CD14-positive monocyte (primary cell): ENCODE data around the gene BNIPL. TPM values are rescaled to one million over a fixed set of nuclear protein-coding genes. Genes with fewer than 3 reads are reported as not detected.

Source experiments
- DNase-seq, 3 donors: peaks; one replicate each; pipeline ENCODE4 v3.0.0-alpha.2; 2011 to 2022
- H2AFZ ChIP-seq: 2 replicates; pipeline ENCODE4 v1.6.0; 2012; ENCODE audit warnings: mild to moderate bottlenecking, low read depth, low read length, inconsistent platforms; ENCODE audit not compliant: insufficient read depth, poor library complexity, severe bottlenecking
- H3K27ac ChIP-seq, 2 donors: 1 replicate in 1 of 2; 2 replicates in 1 of 2; pipeline ENCODE4 v1.5.1; 2012 to 2013; ENCODE audit warnings: low read length in 2 of 2, control low read depth in 1 of 2, inconsistent platforms in 1 of 2, low read depth in 1 of 2, mild to moderate bottlenecking in 1 of 2
- H3K27me3 ChIP-seq, 2 donors: one replicate each; pipeline versions ENCODE4 v1.6.0 to v1.6.1; 2011 to 2013; ENCODE audit warnings: low read length in 2 of 2; ENCODE audit not compliant: control insufficient read depth in 2 of 2, insufficient read depth in 2 of 2
- H3K36me3 ChIP-seq, 2 donors: replicated peaks in 1 of 2; 1 replicate in 1 of 2; 2 replicates in 1 of 2; pipeline versions ENCODE4 v1.5.1 to v1.6.1; 2012 to 2013; ENCODE audit warnings: low read length in 2 of 2, control low read depth in 1 of 2, inconsistent platforms in 1 of 2, mild to moderate bottlenecking in 1 of 2; ENCODE audit not compliant: insufficient read depth in 2 of 2, control insufficient read depth in 1 of 2
- H3K4me1 ChIP-seq, 2 donors: 1 replicate in 1 of 2; 2 replicates in 1 of 2; pipeline versions ENCODE4 v1.5.1 to v1.6.1; 2012 to 2013; ENCODE audit warnings: low read length in 2 of 2, control low read depth in 1 of 2, inconsistent platforms in 1 of 2, mild to moderate bottlenecking in 1 of 2, moderate library complexity in 1 of 2; ENCODE audit not compliant: insufficient read depth in 2 of 2, control insufficient read depth in 1 of 2
- H3K4me2 ChIP-seq: replicated peaks from 2 replicates; pipeline ENCODE3; 2012; ENCODE audit warnings: low read length, moderate library complexity, mild to moderate bottlenecking; ENCODE audit not compliant: poor library complexity, severe bottlenecking; ENCODE audit errors: extremely low read depth
- H3K4me3 ChIP-seq, 3 experiments: fragments of 200-600 bp in 1 of 3; sonication (generic) in 1 of 3; replicated peaks in 1 of 3; 1 replicate in 2 of 3; 2 replicates in 1 of 3; pipeline ENCODE4 v1.5.1; 2011 to 2013; ENCODE audit warnings: low read length in 3 of 3, mild to moderate bottlenecking in 3 of 3, control low read depth in 2 of 3, low read depth in 2 of 3, inconsistent platforms in 1 of 3, moderate library complexity in 1 of 3
- H3K79me2 ChIP-seq: 2 replicates; pipeline ENCODE4 v1.6.0; 2012; ENCODE audit warnings: mild to moderate bottlenecking, control low read depth, inconsistent platforms, low read length, moderate library complexity; ENCODE audit not compliant: insufficient read depth
- H3K9ac ChIP-seq: 2 replicates; pipeline ENCODE4 v1.6.0; 2017; ENCODE audit warnings: low read length, mild to moderate bottlenecking; ENCODE audit not compliant: insufficient read depth, poor library complexity, severe bottlenecking
- H3K9me3 ChIP-seq, 2 donors: replicated peaks in 1 of 2; 1 replicate in 1 of 2; 2 replicates in 1 of 2; pipeline versions ENCODE4 v1.5.1 to v1.6.1; 2012 to 2013; ENCODE audit warnings: low read length in 2 of 2, control low read depth in 1 of 2; ENCODE audit not compliant: control insufficient read depth in 1 of 2, insufficient read depth in 1 of 2
- H4K20me1 ChIP-seq: 2 replicates; pipeline ENCODE4 v1.6.0; 2012; ENCODE audit warnings: mild to moderate bottlenecking, low read length, control low read depth, moderate library complexity; ENCODE audit not compliant: insufficient read depth
- H3K27ac Mint-ChIP-seq, 7 donors: one replicate each; pipeline ENCODE4 v1.8.0; 2020; ENCODE audit warnings: mild to moderate bottlenecking in 7 of 7, mixed read lengths in 7 of 7, moderate library complexity in 6 of 7, inconsistent platforms in 2 of 7
- H3K27me3 Mint-ChIP-seq, 3 donors: one replicate each; pipeline ENCODE4 v1.8.0; 2021 to 2022; ENCODE audit warnings: low read depth in 3 of 3, mild to moderate bottlenecking in 3 of 3, mixed read lengths in 3 of 3, moderate library complexity in 3 of 3, inconsistent platforms in 1 of 3
- H3K36me3 Mint-ChIP-seq, 2 donors: one replicate each; pipeline ENCODE4 v1.8.0; 2020; ENCODE audit warnings: mixed read lengths in 2 of 2, inconsistent platforms in 1 of 2, mild to moderate bottlenecking in 1 of 2
- H3K4me1 Mint-ChIP-seq: one replicate; pipeline ENCODE4 v1.8.0; 2020; ENCODE audit warnings: mild to moderate bottlenecking, mixed read lengths
- H3K4me3 Mint-ChIP-seq, 2 donors: one replicate each; pipeline ENCODE4 v1.8.0; 2020; ENCODE audit warnings: mild to moderate bottlenecking in 2 of 2, mixed read lengths in 2 of 2, moderate library complexity in 1 of 2
- H3K9me3 Mint-ChIP-seq, 7 donors: one replicate each; pipeline ENCODE4 v1.8.0; 2020 to 2022; ENCODE audit warnings: mixed read lengths in 7 of 7, mild to moderate bottlenecking in 6 of 7, moderate library complexity in 6 of 7, inconsistent platforms in 2 of 7
- WGBS: methylation state at CpG from one replicate; pipeline ENCODE4 v1.1.5; 2013; ENCODE audit warnings: missing lambda C conversion rate; ENCODE audit not compliant: insufficient coverage; 5-methylcytosine and 5-hydroxymethylcytosine counted together
- intact Hi-C, 2 donors: fragments of 100-400 bp; cut with micrococcal nuclease; formaldehyde crosslinking; loops; one replicate each; pipeline versions ENCODE4 v1.15.0 to v1.15.1; 2023
- polyA plus RNA-seq, 3 donors: library from polyadenylated mRNA; depleted of rRNA in 1 of 3; unstranded in 2 of 3; stranded (reverse) in 1 of 3; fragments of 300-500 nt in 2 of 3; fragments of >200 nt in 1 of 3; fragmentation: Illumina TruSeq in 2 of 3; gene quantifications; 1 replicate in 2 of 3; 2 replicates in 1 of 3; pipeline ENCODE4 v1.2.3, GENCODE V29; 2012 to 2021
- small RNA-seq: library from RNA; depleted of rRNA; stranded (forward); fragments of <200 nt; gene quantifications from one replicate; pipeline ENCODE3, GENCODE V24; 2012; ENCODE audit warnings: low read depth; ENCODE audit not compliant: insufficient read length
- TF ChIP-seq, protein P1 (sequence below): fragments of 200-600 bp; IDR thresholded peaks from one replicate; pipeline ENCODE4 v1.8.0; 2022; ENCODE audit warnings: antibody characterized with exemption, mild to moderate bottlenecking

The BNIPL gene
- polyA plus RNA-seq, 3 donors = 0.77 TPM; not detected in 2

DNA sequence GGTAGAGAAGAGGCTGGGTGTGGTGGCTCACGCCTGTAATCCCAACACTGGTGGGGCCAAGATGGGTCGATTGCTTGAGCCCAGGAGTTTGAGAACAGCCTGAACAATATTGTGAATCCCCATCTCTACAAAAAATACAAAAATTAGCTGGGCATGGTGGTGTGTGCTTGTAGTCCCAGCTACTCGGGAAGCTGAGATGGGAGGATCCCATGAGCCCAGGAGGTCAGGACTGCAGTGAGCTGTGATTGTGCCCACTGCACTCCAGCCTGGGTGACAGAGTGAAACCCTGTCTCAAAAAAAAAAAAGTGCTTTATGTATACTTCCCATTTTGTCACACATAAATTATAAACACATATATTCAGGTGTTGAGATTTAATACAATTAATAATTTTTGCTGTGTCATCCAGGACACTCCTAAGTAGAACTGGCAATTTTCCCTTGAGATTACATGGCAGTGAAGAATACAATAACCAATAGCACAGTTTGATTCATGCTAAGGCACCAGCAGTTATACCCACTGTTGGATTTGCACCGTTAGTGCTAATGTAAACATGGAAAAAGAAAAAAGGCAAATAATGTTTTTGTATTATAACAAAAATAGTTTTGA lies 49.7 kb downstream of the BNIPL start:
- Mint-ChIP-seq H3K36me3 (peaks cover 9 to 18% of the 10 kb centered on the region in 2 donors), H3K9me3 (peaks cover 0 to 6% (median 0%) of the 10 kb centered on the region in 7 donors), H3K27ac (no peak overlapping the region), H3K4me3 (no peak overlapping the region), H3K27me3 (no peaks in the 10 kb centered on the region), H3K4me1 (peaks cover 9% of the 10 kb centered on the region)
- H2AFZ ChIP-seq = no peak overlapping the region
- no peaks in the 10 kb centered on the region for H3K9me3 ChIP-seq
- H3K4me3 ChIP-seq = no peak overlapping the region
- no peak overlapping the region for H3K4me2 ChIP-seq
- WGBS = no CpG with 5 or more reads among the region's 4 CpGs
- no peaks in the 10 kb centered on the region for H3K36me3 ChIP-seq
- no peak overlapping the region for H3K9ac ChIP-seq
- no peaks in the 10 kb centered on the region for H3K79me2 ChIP-seq
- no peak for DNase-seq
- TF ChIP-seq, protein P1, sequence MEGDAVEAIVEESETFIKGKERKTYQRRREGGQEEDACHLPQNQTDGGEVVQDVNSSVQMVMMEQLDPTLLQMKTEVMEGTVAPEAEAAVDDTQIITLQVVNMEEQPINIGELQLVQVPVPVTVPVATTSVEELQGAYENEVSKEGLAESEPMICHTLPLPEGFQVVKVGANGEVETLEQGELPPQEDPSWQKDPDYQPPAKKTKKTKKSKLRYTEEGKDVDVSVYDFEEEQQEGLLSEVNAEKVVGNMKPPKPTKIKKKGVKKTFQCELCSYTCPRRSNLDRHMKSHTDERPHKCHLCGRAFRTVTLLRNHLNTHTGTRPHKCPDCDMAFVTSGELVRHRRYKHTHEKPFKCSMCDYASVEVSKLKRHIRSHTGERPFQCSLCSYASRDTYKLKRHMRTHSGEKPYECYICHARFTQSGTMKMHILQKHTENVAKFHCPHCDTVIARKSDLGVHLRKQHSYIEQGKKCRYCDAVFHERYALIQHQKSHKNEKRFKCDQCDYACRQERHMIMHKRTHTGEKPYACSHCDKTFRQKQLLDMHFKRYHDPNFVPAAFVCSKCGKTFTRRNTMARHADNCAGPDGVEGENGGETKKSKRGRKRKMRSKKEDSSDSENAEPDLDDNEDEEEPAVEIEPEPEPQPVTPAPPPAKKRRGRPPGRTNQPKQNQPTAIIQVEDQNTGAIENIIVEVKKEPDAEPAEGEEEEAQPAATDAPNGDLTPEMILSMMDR = no peak
- no peaks in the 10 kb centered on the region for H3K27me3 ChIP-seq
- intact Hi-C loops = no loop called here
- H4K20me1 ChIP-seq = no peaks in the 10 kb centered on the region
- H3K4me1 ChIP-seq = peaks cover 9 to 11% of the 10 kb centered on the region in 2 donors
- H3K27ac ChIP-seq = no peak overlapping the region

Small RNA genes within 50 kb of the gene (small RNA-seq; reads per million reads assigned to genes)
- not detected for gene RNU6-884P

Other genes with a start within 250 kb of the BNIPL start
- gene CTSK, start 228.3 kb upstream of the BNIPL start, polyA plus RNA-seq = 10 to 100 TPM in 1 of 3 donors, 1 to 10 TPM in 2; 2.1 to 17.8 (median 2.4) TPM
- gene ARNT, start 160.0 kb upstream of the BNIPL start, polyA plus RNA-seq = 10 to 100 TPM; 25.8 to 38.8 (median 38.6) TPM
- not detected for gene CTXND2, start 149.4 kb upstream of the BNIPL start, polyA plus RNA-seq
- gene SETDB1, start 110.2 kb upstream of the BNIPL start, polyA plus RNA-seq = 10 to 100 TPM; 13.9 to 69.4 (median 15.5) TPM
- 100 to 1,000 TPM; 152 to 224 (median 200) TPM for gene CERS2, start 61.8 kb upstream of the BNIPL start, polyA plus RNA-seq
- 1 to 10 TPM in 2 of 3 donors, under 1 TPM in 1; 0.28 to 1.7 (median 1.4) TPM for gene ANXA9, start 54.3 kb upstream of the BNIPL start, polyA plus RNA-seq
- gene MINDY1, start 29.7 kb upstream of the BNIPL start, polyA plus RNA-seq = 10 to 100 TPM; 11.5 to 25.0 (median 13.2) TPM
- 10 to 100 TPM in 2 of 3 donors, 1 to 10 TPM in 1; 8.4 to 22.8 (median 22.6) TPM for gene PRUNE1, start 28.1 kb upstream of the BNIPL start, polyA plus RNA-seq
- 1 to 10 TPM in 1 of 3 donors, under 1 TPM in 2; 0.60 to 1.5 (median 0.62) TPM for gene C1orf56, start 11.2 kb downstream of the BNIPL start, polyA plus RNA-seq
- gene CDC42SE1, start 23.0 kb downstream of the BNIPL start, polyA plus RNA-seq = 100 to 1,000 TPM in 1 of 3 donors, 10 to 100 TPM in 2; 62.1 to 302 (median 75.7) TPM
- under 1 TPM; 0.38 to 0.93 (median 0.40) TPM for gene MLLT11, start 23.8 kb downstream of the BNIPL start, polyA plus RNA-seq
- gene GABPB2, start 34.2 kb downstream of the BNIPL start, polyA plus RNA-seq = 10 to 100 TPM in 1 of 3 donors, 1 to 10 TPM in 2; 2.2 to 14.0 (median 2.2) TPM
- gene SEMA6C, start 110.0 kb downstream of the BNIPL start, polyA plus RNA-seq = 1 to 10 TPM in 1 of 3 donors, under 1 TPM in 2; 0.39 to 1.4 (median 0.97) TPM
- 100 to 1,000 TPM in 2 of 3 donors, 10 to 100 TPM in 1; 50.3 to 104 (median 103) TPM for gene TNFAIP8L2, start 120.1 kb downstream of the BNIPL start, polyA plus RNA-seq
- under 1 TPM in 2 of 3 donors, not detected in 1; 0.16 to 0.24 TPM for gene LYSMD1, start 129.3 kb downstream of the BNIPL start, polyA plus RNA-seq
- 100 to 1,000 TPM in 2 of 3 donors, 10 to 100 TPM in 1; 74.9 to 110 (median 103) TPM for gene SCNM1, start 129.6 kb downstream of the BNIPL start, polyA plus RNA-seq
- gene TMOD4, start 139.4 kb downstream of the BNIPL start, polyA plus RNA-seq = 1 to 10 TPM in 1 of 3 donors, not detected in 2; 2.0 TPM
- gene VPS72, start 153.6 kb downstream of the BNIPL start, polyA plus RNA-seq = 10 to 100 TPM; 30.4 to 43.3 (median 37.7) TPM
- gene PIP5K1A, start 162.0 kb downstream of the BNIPL start, polyA plus RNA-seq = 10 to 100 TPM; 10.8 to 47.7 (median 11.7) TPM
- gene PSMD4, start 218.1 kb downstream of the BNIPL start, polyA plus RNA-seq = 100 to 1,000 TPM; 232 to 266 (median 252) TPM
- 10 to 100 TPM in 1 of 3 donors, 1 to 10 TPM in 2; 1.3 to 26.5 (median 1.8) TPM for gene ZNF687, start 245.7 kb downstream of the BNIPL start, polyA plus RNA-seq